Measurements from ENCODE around the gene RASSF6.

GRCh38 chr4:73620115-73620792 is at the start of gene RASSF6:
- TF ChIP-seq CTCF (conservative IDR thresholded peaks at IDR 0.05) (no peak), EZH2 (IDR thresholded peaks at IDR 0.05; ENCODE audit: low read depth) (no peak)
